ENCODE data around the gene ITGB1BP1.

- no peak for TF ChIP-seq CTCF (IDR thresholded peaks at IDR 0.05; ENCODE audit: low read length)
- TF ChIP-seq EZH2 (optimal IDR thresholded peaks at IDR 0.05; ENCODE audit: low read depth, low read length) = no peak
- TF ChIP-seq EZH2phosphoT487 (IDR thresholded peaks at IDR 0.05; ENCODE audit: low read length) = no peak
These were observed 19.4 kb downstream of the ITGB1BP1 start for GRCh38 chr2:9403924-9404323.

All from MM.1S (cell line).